Measurements from ENCODE around the gene ULK4.

- TF ChIP-seq, protein P1, sequence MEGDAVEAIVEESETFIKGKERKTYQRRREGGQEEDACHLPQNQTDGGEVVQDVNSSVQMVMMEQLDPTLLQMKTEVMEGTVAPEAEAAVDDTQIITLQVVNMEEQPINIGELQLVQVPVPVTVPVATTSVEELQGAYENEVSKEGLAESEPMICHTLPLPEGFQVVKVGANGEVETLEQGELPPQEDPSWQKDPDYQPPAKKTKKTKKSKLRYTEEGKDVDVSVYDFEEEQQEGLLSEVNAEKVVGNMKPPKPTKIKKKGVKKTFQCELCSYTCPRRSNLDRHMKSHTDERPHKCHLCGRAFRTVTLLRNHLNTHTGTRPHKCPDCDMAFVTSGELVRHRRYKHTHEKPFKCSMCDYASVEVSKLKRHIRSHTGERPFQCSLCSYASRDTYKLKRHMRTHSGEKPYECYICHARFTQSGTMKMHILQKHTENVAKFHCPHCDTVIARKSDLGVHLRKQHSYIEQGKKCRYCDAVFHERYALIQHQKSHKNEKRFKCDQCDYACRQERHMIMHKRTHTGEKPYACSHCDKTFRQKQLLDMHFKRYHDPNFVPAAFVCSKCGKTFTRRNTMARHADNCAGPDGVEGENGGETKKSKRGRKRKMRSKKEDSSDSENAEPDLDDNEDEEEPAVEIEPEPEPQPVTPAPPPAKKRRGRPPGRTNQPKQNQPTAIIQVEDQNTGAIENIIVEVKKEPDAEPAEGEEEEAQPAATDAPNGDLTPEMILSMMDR (IDR thresholded peaks at IDR 0.05; ENCODE audit: low read depth, low read length, poor library complexity, severe bottlenecking) = no peak
- no peak for TF ChIP-seq EZH2phosphoT487 (IDR thresholded peaks at IDR 0.05; ENCODE audit: borderline replicate concordance, low read length)
Observed at GRCh38 chr3:41846850-41847249, 115.1 kb downstream of the ULK4 start.

Measured in DOHH2 (cell line).